DMS153 (cell line): ENCODE measurements around the gene FASTKD2.

Experiments used
- DNase-seq: peaks from one replicate; lab custom pipeline; 2025; lab: John Stamatoyannopoulos, UW

Gene FASTKD2

GRCh38 chr2:206765242-206766056 is at the start of gene FASTKD2, which contains the start of gene MDH1B:
TSS of gene FASTKD2 (plus strand) at chr2:206765606. CDS start at chr2:206766694, 1,088 bp downstream.
TSS of gene MDH1B (minus strand) at chr2:206765328. CDS start at chr2:206765271, 57 bp downstream.
- DNase-seq = peak; percentile 81

- no peak for DNase-seq
Observed at GRCh38 chr2:206716623-206717022, 48.8 kb upstream of the FASTKD2 start.

- DNase-seq = no peak
Observed at GRCh38 chr2:206718296-206718695, 47.1 kb upstream of the FASTKD2 start, which contains the start of gene DYTN. TSS of gene DYTN (minus strand) at chr2:206718396. CDS start at chr2:206718279, 117 bp downstream.

GRCh38 chr2:206721256-206721920 is 44.0 kb upstream of the FASTKD2 start:
- no peak for DNase-seq

GRCh38 chr2:206723288-206723687 is 42.1 kb upstream of the FASTKD2 start:
- DNase-seq = no peak

- no peak for DNase-seq
Observed at GRCh38 chr2:206727287-206727686, 38.1 kb upstream of the FASTKD2 start.

- no peak for DNase-seq
Observed at GRCh38 chr2:206728277-206729199, 36.9 kb upstream of the FASTKD2 start.

- DNase-seq = no peak
Observed at GRCh38 chr2:206733341-206733740, 32.1 kb upstream of the FASTKD2 start.

GRCh38 chr2:206736935-206737334 is 28.5 kb upstream of the FASTKD2 start:
- DNase-seq = no peak

GRCh38 chr2:206739271-206739670 is 26.1 kb upstream of the FASTKD2 start:
- no peak for DNase-seq

GRCh38 chr2:206740800-206741199 is 24.6 kb upstream of the FASTKD2 start:
- DNase-seq = no peak

GRCh38 chr2:206756816-206757215 is 8.6 kb upstream of the FASTKD2 start:
- no peak for DNase-seq

GRCh38 chr2:206764673-206765241 is 649 bp upstream of the FASTKD2 start:
- DNase-seq = no peak

- DNase-seq = no peak
Observed at GRCh38 chr2:206766057-206766930, 888 bp downstream of the FASTKD2 start.

GRCh38 chr2:206774871-206775270 is 9.5 kb downstream of the FASTKD2 start:
- no peak for DNase-seq

- no peak for DNase-seq
Observed at GRCh38 chr2:206776432-206776831, 11.0 kb downstream of the FASTKD2 start.

GRCh38 chr2:206780671-206781070 is 15.3 kb downstream of the FASTKD2 start:
- no peak for DNase-seq

- DNase-seq = no peak
Observed at GRCh38 chr2:206783718-206784117, 18.3 kb downstream of the FASTKD2 start.

- DNase-seq = no peak
Observed at GRCh38 chr2:206784559-206785353, 19.4 kb downstream of the FASTKD2 start.
